ENCODE results near the gene CREB3L2. TPM values are rescaled to one million over a fixed set of nuclear protein-coding genes. Genes with fewer than 3 reads are reported as not detected.

CREB3L2 gene
- total RNA-seq, 1 donor from 2014 or later, result 8.4 TPM

DNA sequence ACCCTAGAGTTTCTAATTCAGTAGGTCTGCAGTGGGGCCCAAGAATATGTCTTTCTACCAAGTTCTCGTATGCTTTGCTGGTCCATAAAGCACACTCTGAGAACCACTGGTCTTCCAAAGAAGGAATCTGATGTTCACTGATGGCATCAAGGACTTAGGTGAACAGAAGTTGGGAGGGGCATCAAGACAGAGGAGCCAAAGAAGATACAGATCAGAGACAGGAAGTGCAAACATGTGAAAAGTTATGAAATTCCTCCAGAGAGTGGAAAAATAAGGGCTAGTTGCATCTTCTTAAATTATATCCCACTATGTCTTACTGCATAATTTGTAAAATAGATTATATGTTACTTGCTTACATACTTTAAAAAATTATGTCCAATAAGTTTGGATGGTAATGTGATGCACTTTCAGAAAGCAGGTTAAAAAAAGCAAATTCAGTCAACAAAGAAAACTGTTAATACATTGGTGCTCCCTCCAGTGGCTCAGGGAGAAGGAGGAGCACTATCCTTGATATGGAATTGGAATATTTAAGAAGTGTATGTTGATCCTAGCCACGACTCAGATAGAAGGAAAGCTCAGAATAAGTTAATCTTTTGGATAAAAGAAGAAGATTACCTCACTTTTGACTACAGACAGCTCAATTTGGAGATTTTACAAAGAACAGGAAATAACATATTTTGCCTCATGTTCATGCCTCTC, 35.8 kb downstream of the CREB3L2 start:
- no peak for FAIRE-seq

DNA sequence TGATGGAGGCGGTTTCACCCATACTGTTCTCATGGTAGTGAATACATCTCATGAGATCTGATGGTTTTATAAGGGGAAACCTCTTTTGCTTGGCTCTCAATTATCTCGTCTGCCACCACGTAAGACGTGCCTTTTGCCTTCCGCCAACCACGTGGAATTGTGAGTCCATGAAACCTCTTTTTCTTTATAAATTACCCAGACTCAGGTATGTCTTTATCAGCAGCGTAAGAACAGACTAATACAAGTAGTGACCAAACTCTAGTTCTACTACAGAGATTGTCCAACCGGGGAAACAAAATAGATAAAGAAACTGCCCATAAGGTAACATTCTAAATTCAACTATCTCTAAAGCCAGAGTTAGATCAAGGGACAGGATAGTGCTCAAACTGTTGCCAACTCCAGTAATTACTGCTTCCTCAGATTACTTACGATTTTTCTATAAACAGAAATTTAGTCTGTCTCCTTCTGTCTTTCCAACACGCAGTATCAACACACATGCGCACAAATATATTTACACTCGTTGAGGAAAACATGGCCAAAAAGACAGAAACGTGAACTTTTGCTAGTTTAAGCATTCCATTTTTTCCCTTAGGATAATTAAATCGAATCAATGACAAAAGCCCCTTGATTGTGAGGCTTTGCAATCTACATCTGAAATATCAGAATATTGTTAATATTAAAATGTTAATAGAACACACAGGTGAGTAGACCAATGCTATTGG, 36.9 kb downstream of the CREB3L2 start:
- TF ChIP-seq, protein P1, sequence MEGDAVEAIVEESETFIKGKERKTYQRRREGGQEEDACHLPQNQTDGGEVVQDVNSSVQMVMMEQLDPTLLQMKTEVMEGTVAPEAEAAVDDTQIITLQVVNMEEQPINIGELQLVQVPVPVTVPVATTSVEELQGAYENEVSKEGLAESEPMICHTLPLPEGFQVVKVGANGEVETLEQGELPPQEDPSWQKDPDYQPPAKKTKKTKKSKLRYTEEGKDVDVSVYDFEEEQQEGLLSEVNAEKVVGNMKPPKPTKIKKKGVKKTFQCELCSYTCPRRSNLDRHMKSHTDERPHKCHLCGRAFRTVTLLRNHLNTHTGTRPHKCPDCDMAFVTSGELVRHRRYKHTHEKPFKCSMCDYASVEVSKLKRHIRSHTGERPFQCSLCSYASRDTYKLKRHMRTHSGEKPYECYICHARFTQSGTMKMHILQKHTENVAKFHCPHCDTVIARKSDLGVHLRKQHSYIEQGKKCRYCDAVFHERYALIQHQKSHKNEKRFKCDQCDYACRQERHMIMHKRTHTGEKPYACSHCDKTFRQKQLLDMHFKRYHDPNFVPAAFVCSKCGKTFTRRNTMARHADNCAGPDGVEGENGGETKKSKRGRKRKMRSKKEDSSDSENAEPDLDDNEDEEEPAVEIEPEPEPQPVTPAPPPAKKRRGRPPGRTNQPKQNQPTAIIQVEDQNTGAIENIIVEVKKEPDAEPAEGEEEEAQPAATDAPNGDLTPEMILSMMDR (IDR thresholded peaks at IDR 0.05; ENCODE audit: insufficient read depth, low read length, severe bottlenecking), result no peak
- FAIRE-seq (no peak), DNase-seq (ENCODE audit: low read depth) (no peak)
- no peaks in the 10 kb centered on the region for H3K36me3 ChIP-seq (ENCODE audit: control insufficient read depth, insufficient read depth, low read length)
- no peaks in the 10 kb centered on the region for H3K27me3 ChIP-seq (ENCODE audit: control insufficient read depth, insufficient read depth, low read length)
- no peak overlapping the region for H3K4me3 ChIP-seq (ENCODE audit: low read depth, low read length)

More for the DNA sequence above, 35.8 kb downstream of the CREB3L2 start:
- no peaks in the 10 kb centered on the region for H3K36me3 ChIP-seq (ENCODE audit: control insufficient read depth, insufficient read depth, low read length)
- TF ChIP-seq, protein P1 (IDR thresholded peaks at IDR 0.05; ENCODE audit: insufficient read depth, low read length, severe bottlenecking), result no peak
- H3K4me3 ChIP-seq (ENCODE audit: low read depth, low read length), result no peak overlapping the region
- no peak for DNase-seq (ENCODE audit: low read depth)
- no peaks in the 10 kb centered on the region for H3K27me3 ChIP-seq (ENCODE audit: control insufficient read depth, insufficient read depth, low read length)

DNA sequence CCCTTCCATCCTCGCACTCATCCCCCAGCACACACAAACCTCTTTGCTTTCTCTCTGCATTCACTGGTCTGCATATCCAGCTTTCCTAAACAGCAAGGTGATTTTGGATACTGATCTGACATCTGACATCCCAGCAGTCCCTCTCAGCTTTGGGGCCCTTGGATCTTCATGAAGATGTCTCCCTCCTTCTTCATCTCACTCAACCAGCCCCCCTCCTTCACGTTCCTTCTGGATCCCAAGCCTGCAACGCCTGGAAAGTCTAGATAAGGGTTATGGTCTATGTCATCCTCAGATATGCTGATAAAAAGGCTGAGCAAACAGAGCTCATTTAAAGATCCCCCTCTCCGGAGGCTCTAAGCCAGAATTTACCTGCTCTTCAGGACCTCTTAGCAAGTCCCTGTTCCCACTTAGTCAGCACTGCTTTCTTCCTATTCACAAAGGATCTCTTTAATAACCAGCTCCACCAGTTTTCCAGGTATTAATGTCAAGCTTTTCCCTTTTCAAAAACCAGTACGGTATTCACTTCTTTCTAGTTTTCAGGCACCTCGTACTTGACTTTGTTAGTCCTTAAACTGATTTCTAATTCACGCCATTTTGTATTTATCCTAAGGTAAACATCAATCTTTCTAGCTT, 38.9 kb downstream of the CREB3L2 start:
- no peak overlapping the region for H3K4me3 ChIP-seq (ENCODE audit: low read depth, low read length)
- no peak for FAIRE-seq

DNA sequence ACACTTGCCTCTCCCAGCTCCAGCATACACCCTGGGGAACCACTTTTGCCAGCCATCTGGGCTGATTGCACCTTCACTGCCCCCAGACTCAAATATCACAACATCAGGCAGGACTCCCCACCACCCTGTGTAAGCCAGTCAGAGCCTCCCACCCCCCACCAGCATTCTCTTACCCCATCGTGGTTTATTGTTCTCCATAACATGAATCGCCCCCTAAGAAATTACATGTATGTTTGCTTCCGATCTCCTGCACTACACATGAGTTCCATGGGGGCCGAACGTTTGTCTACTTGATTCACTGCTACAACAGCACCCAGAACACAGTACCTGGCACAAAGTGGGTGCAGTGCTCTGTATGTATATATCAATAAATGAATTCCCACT, 39.4 kb downstream of the CREB3L2 start:
- Histone ChIP-seq H3K36me3 (ENCODE audit: control insufficient read depth, insufficient read depth, low read length) (peaks cover 2% of the 10 kb centered on the region), H3K27me3 (ENCODE audit: control insufficient read depth, insufficient read depth, low read length) (no peaks in the 10 kb centered on the region), H3K4me3 (ENCODE audit: low read depth, low read length) (no peak overlapping the region)
- DNase-seq (ENCODE audit: low read depth) (no peak), FAIRE-seq (no peak)
- TF ChIP-seq, protein P1 (IDR thresholded peaks at IDR 0.05; ENCODE audit: insufficient read depth, low read length, severe bottlenecking), result no peak

More for the DNA sequence above, 38.9 kb downstream of the CREB3L2 start:
- TF ChIP-seq, protein P1 (IDR thresholded peaks at IDR 0.05; ENCODE audit: insufficient read depth, low read length, severe bottlenecking), result no peak
- H3K27me3 ChIP-seq (ENCODE audit: control insufficient read depth, insufficient read depth, low read length), result no peaks in the 10 kb centered on the region
- H3K36me3 ChIP-seq (ENCODE audit: control insufficient read depth, insufficient read depth, low read length), result no peaks in the 10 kb centered on the region
- DNase-seq (ENCODE audit: low read depth), result peak; percentile 73

DNA sequence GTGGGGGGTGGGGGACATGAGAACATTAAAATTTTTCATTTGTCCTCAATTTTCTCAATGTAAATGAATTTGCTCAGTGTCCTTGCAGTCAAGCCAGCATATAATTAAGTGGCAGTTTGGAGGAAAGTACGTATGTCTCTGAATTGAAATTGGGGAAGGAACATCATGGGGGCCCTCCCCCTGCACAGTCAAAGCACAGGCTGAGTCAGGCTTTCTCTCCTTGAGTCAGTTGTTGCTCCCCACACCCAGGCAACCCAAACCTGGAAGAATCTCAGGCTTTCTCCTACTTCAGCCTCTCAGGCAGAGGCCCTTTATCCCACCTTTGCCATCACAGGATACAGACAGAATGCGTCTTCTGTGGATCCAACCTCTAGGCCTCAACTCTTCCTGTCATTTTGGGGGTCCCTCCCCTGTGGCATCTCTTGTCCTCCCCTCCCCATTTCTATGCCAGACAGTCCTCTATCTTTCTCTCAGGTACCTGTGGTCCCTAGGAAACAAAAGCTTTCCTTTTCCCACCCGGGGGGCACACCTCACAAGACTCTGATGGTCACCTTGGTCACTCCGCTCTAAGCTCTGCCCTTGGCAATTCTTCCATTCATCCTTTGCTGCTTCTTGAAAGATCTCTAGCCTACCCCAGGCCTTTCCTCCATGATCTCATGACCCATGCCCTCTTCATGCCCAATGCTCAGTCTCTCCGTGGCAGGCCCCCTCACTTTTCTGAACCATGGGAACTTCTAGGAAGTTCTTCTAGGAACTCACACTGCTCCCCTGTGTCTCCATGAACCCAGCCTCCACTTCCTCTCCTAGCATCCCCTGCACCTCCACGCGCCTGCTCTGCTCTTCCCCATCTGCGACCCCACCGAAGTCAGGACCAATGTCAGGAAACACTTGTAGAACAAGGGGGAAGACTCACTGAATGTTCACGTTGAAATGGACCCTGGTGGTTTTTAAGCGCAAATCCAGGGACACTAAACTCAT, 40.4 kb downstream of the CREB3L2 start:
- no peak for DNase-seq (ENCODE audit: low read depth)
- Histone ChIP-seq H3K36me3 (ENCODE audit: control insufficient read depth, insufficient read depth, low read length) (peaks cover 2% of the 10 kb centered on the region), H3K4me3 (ENCODE audit: low read depth, low read length) (no peak overlapping the region), H3K27me3 (ENCODE audit: control insufficient read depth, insufficient read depth, low read length) (no peaks in the 10 kb centered on the region)
- FAIRE-seq, result no peak
- TF ChIP-seq, protein P1 (IDR thresholded peaks at IDR 0.05; ENCODE audit: insufficient read depth, low read length, severe bottlenecking), result no peak

Data from bronchial epithelial cell (primary cell).